H9 (cell line): Measurements from ENCODE around the gene CLDN11. TPM values are rescaled to one million over a fixed set of nuclear protein-coding genes. Genes with fewer than 3 reads are reported as not detected.

Source experiments
- DNase-seq: peaks from one replicate; pipeline ENCODE4 v3.0.0-alpha.2; 2017
- H2AFZ ChIP-seq: one replicate; pipeline ENCODE4 v1.6.1; 2013; ENCODE audit warnings: mild to moderate bottlenecking, low read length, control low read depth, moderate library complexity
- H2AK5ac ChIP-seq: 2 replicates; pipeline ENCODE4 v1.6.1; 2013; ENCODE audit warnings: low read length, control low read depth, mixed read lengths; ENCODE audit not compliant: insufficient read length
- H2BK120ac ChIP-seq: one replicate; pipeline ENCODE4 v1.6.1; 2013; ENCODE audit warnings: low read depth, mild to moderate bottlenecking, low read length, control low read depth, inconsistent platforms; ENCODE audit not compliant: poor library complexity, severe bottlenecking
- H2BK12ac ChIP-seq: 2 replicates; pipeline ENCODE4 v1.6.1; 2013; ENCODE audit warnings: low read length, control low read depth, mixed read lengths, low read depth; ENCODE audit not compliant: insufficient read length
- H2BK15ac ChIP-seq: 2 replicates; pipeline ENCODE4 v1.6.1; 2013; ENCODE audit warnings: low read depth, low read length, control low read depth
- H2BK20ac ChIP-seq: one replicate; pipeline ENCODE4 v1.6.1; 2013; ENCODE audit warnings: low read depth, mild to moderate bottlenecking, low read length, control low read depth, inconsistent platforms; ENCODE audit not compliant: poor library complexity, severe bottlenecking
- H2BK5ac ChIP-seq: 2 replicates; pipeline ENCODE4 v1.6.1; 2013; ENCODE audit warnings: low read length, control low read depth, mixed read lengths; ENCODE audit not compliant: insufficient read length
- H3K14ac ChIP-seq: 2 replicates; pipeline ENCODE4 v1.6.1; 2013; ENCODE audit warnings: low read length, control low read depth; ENCODE audit not compliant: insufficient read depth
- H3K18ac ChIP-seq: 2 replicates; pipeline ENCODE4 v1.6.1; 2013; ENCODE audit warnings: low read depth, mild to moderate bottlenecking, mixed read lengths, low read length, control low read depth; ENCODE audit not compliant: insufficient read length
- H3K23ac ChIP-seq: 2 replicates; pipeline ENCODE4 v1.6.1; 2013; ENCODE audit warnings: low read length, control low read depth, mixed read lengths, low read depth; ENCODE audit not compliant: insufficient read length
- H3K23me2 ChIP-seq: 2 replicates; pipeline ENCODE4 v1.6.1; 2013; ENCODE audit warnings: low read depth, mild to moderate bottlenecking, mixed read lengths, low read length, control low read depth; ENCODE audit not compliant: insufficient read length, poor library complexity, severe bottlenecking
- H3K27ac ChIP-seq: 2 replicates; pipeline ENCODE4 v1.5.1; 2013; ENCODE audit warnings: low read length, control low read depth, mixed read lengths, low read depth; ENCODE audit not compliant: insufficient read length
- H3K27me3 ChIP-seq: 2 replicates; pipeline ENCODE4 v1.6.1; 2013; ENCODE audit warnings: low read length, control low read depth, inconsistent platforms; ENCODE audit not compliant: insufficient read depth
- H3K4ac ChIP-seq: 2 replicates; pipeline ENCODE4 v1.6.1; 2013; ENCODE audit warnings: low read depth, mild to moderate bottlenecking, control low read depth, inconsistent platforms, low read length, moderate library complexity
- H3K4me1 ChIP-seq: 2 replicates; pipeline ENCODE4 v1.6.1; 2013; ENCODE audit warnings: low read length, control low read depth, inconsistent platforms; ENCODE audit not compliant: insufficient read depth
- H3K4me2 ChIP-seq: 2 replicates; pipeline ENCODE4 v1.6.1; 2013; ENCODE audit warnings: low read length, control low read depth, mixed read lengths; ENCODE audit not compliant: insufficient read length, insufficient read depth
- H3K56ac ChIP-seq: 2 replicates; pipeline ENCODE4 v1.6.1; 2013; ENCODE audit warnings: low read depth, mild to moderate bottlenecking, mixed read lengths, low read length, control low read depth; ENCODE audit not compliant: insufficient read length
- H3K79me1 ChIP-seq: 2 replicates; pipeline ENCODE4 v1.6.1; 2013; ENCODE audit warnings: low read depth, mild to moderate bottlenecking, moderate library complexity, low read length, control low read depth, inconsistent platforms; ENCODE audit not compliant: insufficient read depth, poor library complexity, severe bottlenecking
- H3K79me2 ChIP-seq: 2 replicates; pipeline ENCODE4 v1.6.1; 2013; ENCODE audit warnings: low read length, control low read depth, inconsistent platforms; ENCODE audit not compliant: insufficient read depth
- H3K9ac ChIP-seq: 2 replicates; pipeline ENCODE4 v1.6.1; 2013; ENCODE audit warnings: low read length, control low read depth, mixed read lengths; ENCODE audit not compliant: insufficient read length; ENCODE audit errors: extremely low read depth
- H3K9me3 ChIP-seq: one replicate; pipeline ENCODE4 v1.6.1; 2013; ENCODE audit warnings: low read depth, low read length, inconsistent platforms; ENCODE audit not compliant: control insufficient read depth
- H3T11ph ChIP-seq: one replicate; pipeline ENCODE4 v1.6.1; 2013; ENCODE audit warnings: mild to moderate bottlenecking, low read length, control low read depth, inconsistent platforms
- H4K20me1 ChIP-seq: one replicate; pipeline ENCODE4 v1.6.1; 2013; ENCODE audit not compliant: control insufficient read depth, insufficient read length, insufficient read depth
- H4K5ac ChIP-seq: 2 replicates; pipeline ENCODE4 v1.6.1; 2013; ENCODE audit warnings: low read depth, mild to moderate bottlenecking, mixed read lengths, low read length, control low read depth; ENCODE audit not compliant: insufficient read length
- H4K8ac ChIP-seq: replicated peaks from 2 replicates; pipeline ENCODE4 v1.6.1; 2013; ENCODE audit warnings: low read length, control low read depth, mixed read lengths, low read depth; ENCODE audit not compliant: insufficient read length
- H4K91ac ChIP-seq: 2 replicates; pipeline ENCODE4 v1.6.1; 2013; ENCODE audit warnings: low read depth, mild to moderate bottlenecking, moderate library complexity, mixed read lengths, low read length, control low read depth; ENCODE audit not compliant: insufficient read length
- H3K27ac Mint-ChIP-seq, 3 experiments: 2 replicates in 2 of 3; 3 replicates in 1 of 3; pipeline ENCODE4 v1.8.0; 2020 to 2021; ENCODE audit warnings: mixed read lengths in 3 of 3, mild to moderate bottlenecking in 1 of 3, moderate library complexity in 1 of 3
- H3K27me3 Mint-ChIP-seq: 2 replicates; pipeline ENCODE4 v1.8.0; 2021; ENCODE audit warnings: low read depth, mild to moderate bottlenecking, moderate library complexity, mixed read lengths
- H3K36me3 Mint-ChIP-seq, 3 experiments: 2 replicates in 2 of 3; 3 replicates in 1 of 3; pipeline ENCODE4 v1.8.0; 2020 to 2021; ENCODE audit warnings: low read depth in 3 of 3, mixed read lengths in 3 of 3; ENCODE audit not compliant: insufficient read depth in 1 of 3
- H3K4me1 Mint-ChIP-seq, 2 experiments: 2 replicates each; pipeline ENCODE4 v1.8.0; 2020; ENCODE audit warnings: mixed read lengths in 2 of 2
- H3K4me3 Mint-ChIP-seq, 2 experiments: 2 replicates in 1 of 2; 3 replicates in 1 of 2; pipeline ENCODE4 v1.8.0; 2020 to 2021; ENCODE audit warnings: mild to moderate bottlenecking in 2 of 2, mixed read lengths in 2 of 2, moderate library complexity in 1 of 2
- H3K9me3 Mint-ChIP-seq, 2 experiments: 2 replicates in 1 of 2; 3 replicates in 1 of 2; pipeline ENCODE4 v1.8.0; 2020; ENCODE audit warnings: mild to moderate bottlenecking in 2 of 2, mixed read lengths in 2 of 2, moderate library complexity in 1 of 2
- WGBS: extraction: QIAGEN DNeasy Blood & Tissue Kit; methylation state at CpG from one replicate; pipeline ENCODE4 v1.1.7; 2013; ENCODE audit warnings: missing lambda C conversion rate, low lambda C conversion rate, mixed read lengths; ENCODE audit not compliant: insufficient read length; ENCODE audit errors: extremely low coverage; 5-methylcytosine and 5-hydroxymethylcytosine counted together
- total RNA-seq: library from RNA; stranded (reverse); gene quantifications from 2 replicates; pipeline ENCODE4 v1.2.1, GENCODE V29; 2021
- TF ChIP-seq, protein P1 (sequence below): fragments of 200-600 bp; sonication (generic); conservative IDR thresholded peaks from 3 replicates; pipeline ENCODE4 v1.8.0; 2021; ENCODE audit warnings: antibody characterized with exemption, mild to moderate bottlenecking

The CLDN11 gene
- total RNA-seq, 1 experiment from 2014 or later: 1.7 TPM

DNA sequence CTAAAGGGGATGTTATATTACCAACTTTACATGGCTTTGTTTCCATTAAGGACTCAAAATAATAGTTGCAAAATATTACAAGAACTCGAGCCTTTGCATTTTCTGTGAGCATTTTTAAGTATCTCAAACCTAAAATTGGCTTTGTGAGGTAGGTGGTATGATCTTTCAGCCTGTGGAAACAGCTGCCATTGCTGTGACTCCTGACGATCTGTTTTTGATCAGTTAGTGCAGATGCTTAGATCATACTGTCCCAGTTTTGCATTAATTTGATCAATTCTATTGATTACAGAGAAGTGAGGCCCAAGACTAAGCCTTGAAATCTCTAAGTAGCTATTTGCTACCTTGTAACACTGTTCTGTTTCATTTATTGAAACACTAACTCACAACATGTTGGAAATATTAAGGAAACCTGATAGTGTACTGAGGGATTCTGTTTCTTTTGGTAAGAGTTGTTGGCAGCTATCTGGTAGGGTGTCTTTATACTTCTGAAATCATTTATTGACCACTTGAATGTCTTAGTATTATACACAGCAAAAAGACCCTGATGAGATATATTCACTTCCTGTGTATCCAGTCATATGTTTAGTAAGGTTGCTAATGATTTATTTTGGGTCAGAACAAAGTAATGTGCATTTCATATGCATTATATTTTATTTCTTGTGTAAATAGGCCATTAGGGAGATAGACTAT, 46.3 kb upstream of the CLDN11 start:
- no peaks in the 10 kb centered on the region for H3K9me3 ChIP-seq
- H3K9ac ChIP-seq: no peak overlapping the region
- no peaks in the 10 kb centered on the region for H3K23me2 ChIP-seq
- no peak overlapping the region for H4K8ac ChIP-seq
- no peak for DNase-seq
- no peak overlapping the region for H3K4me2 ChIP-seq
- H2BK12ac ChIP-seq: no peak overlapping the region
- TF ChIP-seq, protein P1, sequence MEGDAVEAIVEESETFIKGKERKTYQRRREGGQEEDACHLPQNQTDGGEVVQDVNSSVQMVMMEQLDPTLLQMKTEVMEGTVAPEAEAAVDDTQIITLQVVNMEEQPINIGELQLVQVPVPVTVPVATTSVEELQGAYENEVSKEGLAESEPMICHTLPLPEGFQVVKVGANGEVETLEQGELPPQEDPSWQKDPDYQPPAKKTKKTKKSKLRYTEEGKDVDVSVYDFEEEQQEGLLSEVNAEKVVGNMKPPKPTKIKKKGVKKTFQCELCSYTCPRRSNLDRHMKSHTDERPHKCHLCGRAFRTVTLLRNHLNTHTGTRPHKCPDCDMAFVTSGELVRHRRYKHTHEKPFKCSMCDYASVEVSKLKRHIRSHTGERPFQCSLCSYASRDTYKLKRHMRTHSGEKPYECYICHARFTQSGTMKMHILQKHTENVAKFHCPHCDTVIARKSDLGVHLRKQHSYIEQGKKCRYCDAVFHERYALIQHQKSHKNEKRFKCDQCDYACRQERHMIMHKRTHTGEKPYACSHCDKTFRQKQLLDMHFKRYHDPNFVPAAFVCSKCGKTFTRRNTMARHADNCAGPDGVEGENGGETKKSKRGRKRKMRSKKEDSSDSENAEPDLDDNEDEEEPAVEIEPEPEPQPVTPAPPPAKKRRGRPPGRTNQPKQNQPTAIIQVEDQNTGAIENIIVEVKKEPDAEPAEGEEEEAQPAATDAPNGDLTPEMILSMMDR: no peak
- no peak overlapping the region for H3K27ac ChIP-seq
- H3K27me3 ChIP-seq: no peaks in the 10 kb centered on the region
- no peak overlapping the region for H3K23ac ChIP-seq
- Mint-ChIP-seq H3K27me3 (no peaks in the 10 kb centered on the region), H3K27ac (0 out of 7 replicates have a peak overlapping the region, but pooled peaks of 1 of the 3 experiments have one; percentile 28), H3K4me1 (peaks cover 7 to 8% of the 10 kb centered on the region in 2 experiments), H3K9me3 (no peaks in the 10 kb centered on the region), H3K36me3 (peaks cover 14 to 65% (median 24%) of the 10 kb centered on the region in 3 experiments; a peak in 6 of 7 replicates), H3K4me3 (no peak overlapping the region)
- no peak overlapping the region for H2BK20ac ChIP-seq
- no peak overlapping the region for H3K56ac ChIP-seq
- no peak overlapping the region for H2BK15ac ChIP-seq
- no peak overlapping the region for H4K91ac ChIP-seq
- WGBS: no CpG with 5 or more reads among the region's 2 CpGs
- H4K5ac ChIP-seq: no peak overlapping the region
- H3K79me1 ChIP-seq: no peaks in the 10 kb centered on the region
- no peak overlapping the region for H2AFZ ChIP-seq
- H3K4ac ChIP-seq: no peak overlapping the region
- H3K79me2 ChIP-seq: peaks cover 61% of the 10 kb centered on the region
- no peaks in the 10 kb centered on the region for H4K20me1 ChIP-seq
- H3K4me1 ChIP-seq: no peaks in the 10 kb centered on the region
- H2BK120ac ChIP-seq: no peak overlapping the region
- no peak overlapping the region for H2AK5ac ChIP-seq
- H3K14ac ChIP-seq: no peak overlapping the region
- H3K18ac ChIP-seq: no peak overlapping the region
- H2BK5ac ChIP-seq: no peak overlapping the region
- no peak overlapping the region for H3T11ph ChIP-seq
